K562 (cell line): ENCODE measurements around the gene TRIM38. TPM values are rescaled to one million over a fixed set of nuclear protein-coding genes. Genes with fewer than 3 reads are reported as not detected.

Experiments
- ARID3A ChIP-seq: IDR thresholded peaks from 2 replicates; pipeline ENCODE4 v1.6.1; 2012; ENCODE audit warnings: low read depth, low read length, improper control_type of control experiment, borderline replicate concordance
- BCL6 ChIP-seq: fragments of 250-450 bp; sonication (Bioruptor Pico); IDR thresholded peaks from 2 replicates; pipeline ENCODE4 v1.4.0; 2020
- E2F1 ChIP-seq: sonication (generic); formaldehyde crosslinking; IDR thresholded peaks from 2 replicates; pipeline ENCODE4 v1.8.1; 2023; ENCODE audit warnings: mild to moderate bottlenecking, missing genetic modification reagents, moderate library complexity
- EP400 ChIP-seq: fragments of 450-650 bp; IDR thresholded peaks from 2 replicates; pipeline ENCODE4 v1.6.1; 2017; ENCODE audit warnings: antibody characterized with exemption, mild to moderate bottlenecking, moderate library complexity
- HBP1 ChIP-seq: fragments of 450-650 bp; formaldehyde crosslinking; IDR thresholded peaks from 2 replicates; pipeline ENCODE4 v1.4.0; 2022; ENCODE audit warnings: missing genetic modification characterization
- HDAC6 ChIP-seq: IDR thresholded peaks from 2 replicates; pipeline ENCODE4 v1.6.1; 2012; ENCODE audit warnings: low read depth, mild to moderate bottlenecking, control low read depth, inconsistent platforms, low read length, moderate library complexity
- KDM4B ChIP-seq, 2 experiments: fragments of 450-650 bp in 1 of 2; sonication (generic) in 1 of 2; IDR thresholded peaks; 2 replicates each; pipeline ENCODE4 v1.6.1; 2016 to 2017; ENCODE audit warnings: borderline replicate concordance in 2 of 2, antibody characterized with exemption in 1 of 2, low read depth in 1 of 2, mild to moderate bottlenecking in 1 of 2
- KDM5B ChIP-seq: fragments of 200-600 bp; sonication (generic); IDR thresholded peaks from 2 replicates; pipeline ENCODE4 v1.6.1; 2012; ENCODE audit warnings: low read depth, mild to moderate bottlenecking, moderate library complexity, low read length, control low read depth, inconsistent platforms; ENCODE audit not compliant: insufficient replicate concordance
- MAX ChIP-seq: sonication (generic); formaldehyde crosslinking; IDR thresholded peaks from 2 replicates; pipeline ENCODE4 v1.9.0; 2022; ENCODE audit warnings: mild to moderate bottlenecking, missing genetic modification reagents
- MAZ ChIP-seq, 2 experiments: fragments of 450-650 bp in 1 of 2; sonication (generic) in 1 of 2; formaldehyde crosslinking; IDR thresholded peaks in 1 of 2; conservative IDR thresholded peaks in 1 of 2; 2 replicates each; pipeline versions ENCODE4 v1.4.0 to v1.5.0; 2020; ENCODE audit warnings: mild to moderate bottlenecking in 1 of 2, missing genetic modification reagents in 1 of 2
- PCBP1 ChIP-seq: fragments of 200-400 bp; formaldehyde crosslinking; IDR thresholded peaks from 2 replicates; pipeline ENCODE4 v1.6.1; 2018; ENCODE audit warnings: mild to moderate bottlenecking, low read depth, low read length; ENCODE audit not compliant: poor library complexity, severe bottlenecking
- PHB ChIP-seq: fragments of 250-450 bp; sonication (Bioruptor Pico); IDR thresholded peaks from 2 replicates; pipeline ENCODE4 v1.5.0; 2021
- RBM15 ChIP-seq: fragments of 200-400 bp; formaldehyde crosslinking; IDR thresholded peaks from 2 replicates; pipeline ENCODE4 v1.6.1; 2018; ENCODE audit warnings: mild to moderate bottlenecking, low read length, moderate library complexity; ENCODE audit not compliant: insufficient read depth
- SMAD4 ChIP-seq: fragments of 250-450 bp; sonication (Bioruptor Pico); conservative IDR thresholded peaks from 2 replicates; pipeline ENCODE4 v1.8.0; 2021; ENCODE audit warnings: inconsistent platforms, mild to moderate bottlenecking, moderate library complexity
- THAP12 ChIP-seq: fragments of 250-450 bp; sonication (Bioruptor Pico); IDR thresholded peaks from 2 replicates; pipeline ENCODE4 v1.9.0; 2021; ENCODE audit warnings: mild to moderate bottlenecking, inconsistent platforms
- ZNF175 ChIP-seq: fragments of 200-800 bp; sonication (Bioruptor generic); IDR thresholded peaks from 2 replicates; pipeline ENCODE4 v1.6.1; 2016; ENCODE audit warnings: low read depth, mild to moderate bottlenecking, missing genetic modification characterization, missing compliant biosample characterization
- ZNF239 ChIP-seq: fragments of 250-450 bp; sonication (Bioruptor Pico); IDR thresholded peaks from 2 replicates; pipeline ENCODE4 v1.4.0; 2020; ENCODE audit warnings: mild to moderate bottlenecking
- ZNF316 ChIP-seq: fragments of 450-650 bp; IDR thresholded peaks from 2 replicates; pipeline ENCODE4 v1.6.1; 2016
- polyA plus RNA-seq, 8 experiments: library from polyadenylated mRNA; depleted of rRNA in 4 of 8; stranded (reverse) in 5 of 8; unstranded in 3 of 8; fragments of >200 nt; fragmentation: Nextera tagmentation in 2 of 8; fragmentation: Illumina TruSeq in 1 of 8; extraction: Ambion mirVana in 2 of 8; extraction: Trizol in 1 of 8; gene quantifications; 2 replicates each; pipeline versions ENCODE4 v1.2.1 to v1.2.3, GENCODE V29; 2011 to 2014; ENCODE audit warnings: inconsistent platforms in 1 of 8, missing spikeins in 1 of 8
- total RNA-seq, 7 experiments: library from RNA; depleted of rRNA in 6 of 7; stranded (reverse); fragments of >200 nt in 6 of 7; fragmentation: Illumina TruSeq in 2 of 7; extraction: Trizol in 2 of 7; gene quantifications; 2 replicates each; pipeline versions ENCODE4 v1.2.1 to v1.2.3, GENCODE V29; 2011 to 2021; ENCODE audit warnings: low replicate concordance in 1 of 7

TRIM38 gene
- total and polyA plus RNA-seq, 9 of the 15 experiments (the other 6 are each of a cell fraction or from before 2014, with no cell fraction given) = 1.7 to 6.7 (median 6.3) TPM

- TF ChIP-seq SMAD4 (CRISPR knock-in tag) = peak; percentile 8; the same call in 1 of the 2 replicates
- TF ChIP-seq MAX (CRISPR knock-in tag) = no peak
- no peak for TF ChIP-seq MAZ (CRISPR knock-in tag; conservative IDR thresholded peaks at IDR 0.05 in 1 of 2, IDR thresholded peaks at IDR 0.05 in 1 of 2)
- TF ChIP-seq PCBP1 = no peak
- peak; percentile 51; the same call in 1 of the 2 replicates for TF ChIP-seq EP400
- TF ChIP-seq ARID3A = peak; percentile 96; the same call in 1 of the 2 replicates
- TF ChIP-seq HBP1 (CRISPR knock-in tag) = no peak
- TF ChIP-seq ZNF175 (CRISPR knock-in tag) = peak; percentile 61; the same call in 1 of the 2 replicates
- TF ChIP-seq E2F1 (CRISPR knock-in tag) = no peak; the same call in 1 of the 2 replicates
- no peak for TF ChIP-seq KDM4B (IDR thresholded peaks at IDR 0.05; ENCODE audit: borderline replicate concordance in 2 of 2, low read depth in 1 of 2)
- peak; percentile 95 for TF ChIP-seq ZNF316
- TF ChIP-seq HDAC6 = no peak
- no peak for TF ChIP-seq BCL6
- no peak for TF ChIP-seq KDM5B
- no peak for TF ChIP-seq THAP12 (CRISPR knock-in tag)
- TF ChIP-seq PHB (CRISPR knock-in tag) = no peak
- TF ChIP-seq RBM15 = no peak
- no peak for TF ChIP-seq ZNF239 (CRISPR knock-in tag)
Observed at GRCh38 chr6:25971187-25971821, 8.7 kb downstream of the TRIM38 start (continued).
